ENCODE measurements around the gene ADCY3.

Gene ADCY3

GRCh38 chr2:24899361-24899910 lies 20.6 kb downstream of the ADCY3 start:
- no peak for DNase-seq

- DNase-seq: no peak
Measured at GRCh38 chr2:24898122-24899109, 21.6 kb downstream of the ADCY3 start.

GRCh38 chr2:24894750-24895149 lies 25.3 kb downstream of the ADCY3 start:
- no peak for DNase-seq

GRCh38 chr2:24893934-24894333 lies 26.1 kb downstream of the ADCY3 start:
- no peak for DNase-seq

GRCh38 chr2:24892928-24893327 lies 27.1 kb downstream of the ADCY3 start:
- no peak for DNase-seq

- DNase-seq: no peak
Measured at GRCh38 chr2:24891201-24891600, 28.8 kb downstream of the ADCY3 start.

- no peak for DNase-seq
Measured at GRCh38 chr2:24889221-24889620, 30.8 kb downstream of the ADCY3 start.

GRCh38 chr2:24888177-24888576 lies 31.9 kb downstream of the ADCY3 start:
- no peak for DNase-seq

- DNase-seq: no peak
Measured at GRCh38 chr2:24887307-24887874, 32.6 kb downstream of the ADCY3 start.

GRCh38 chr2:24886691-24887304 lies 33.2 kb downstream of the ADCY3 start:
- DNase-seq: no peak

- no peak for DNase-seq
Measured at GRCh38 chr2:24886126-24886501, 33.9 kb downstream of the ADCY3 start.

GRCh38 chr2:24885221-24886125 lies 34.6 kb downstream of the ADCY3 start:
- peak; percentile 62 for DNase-seq

- no peak for DNase-seq
Measured at GRCh38 chr2:24883946-24884345, 36.1 kb downstream of the ADCY3 start.

- no peak for DNase-seq
Measured at GRCh38 chr2:24881623-24882022, 38.4 kb downstream of the ADCY3 start.

- DNase-seq: no peak
Measured at GRCh38 chr2:24881158-24881557, 38.9 kb downstream of the ADCY3 start.

GRCh38 chr2:24878341-24878740 lies 41.7 kb downstream of the ADCY3 start:
- no peak for DNase-seq

- no peak for DNase-seq
Measured at GRCh38 chr2:24877646-24878045, 42.4 kb downstream of the ADCY3 start.

GRCh38 chr2:24877067-24877466 lies 43.0 kb downstream of the ADCY3 start:
- DNase-seq: no peak

GRCh38 chr2:24875901-24876300 lies 44.1 kb downstream of the ADCY3 start:
- DNase-seq: no peak

- DNase-seq: peak; percentile 66
Measured at GRCh38 chr2:24875272-24875671, 44.8 kb downstream of the ADCY3 start.

GRCh38 chr2:24874035-24874434 lies 46.0 kb downstream of the ADCY3 start:
- DNase-seq: no peak

- DNase-seq: no peak
Measured at GRCh38 chr2:24873619-24874018, 46.4 kb downstream of the ADCY3 start.

Data from femur (tissue), 1 donor.